ENCODE measurements around the gene UNC13D.

GRCh38 chr17:75825748-75826370 is 18.3 kb downstream of the UNC13D start:
- TF ChIP-seq CTCF (IDR thresholded peaks at IDR 0.05) (no peak), POLR2AphosphoS5 (IDR thresholded peaks at IDR 0.05) (no peak), POLR2A (IDR thresholded peaks at IDR 0.05) (no peak)

Data from transverse colon (tissue), 4 donors.